Activated naive CD8-positive, alpha-beta T cell (primary cell): Measurements from ENCODE around the gene CBX6.
"Not testable (repeated sequence)": the region's sequence is repeated elsewhere in the genome, so short reads cannot be mapped to it uniquely, and the experiment has no call there.

Source experiments
- H3K27ac Mint-ChIP-seq: one replicate; pipeline ENCODE4 v1.8.0; 2021; ENCODE audit warnings: mixed read lengths
- H3K27me3 Mint-ChIP-seq: one replicate; pipeline ENCODE4 v1.8.0; 2021; ENCODE audit warnings: mixed read lengths
- H3K36me3 Mint-ChIP-seq: one replicate; pipeline ENCODE4 v1.8.0; 2021; ENCODE audit warnings: mixed read lengths
- H3K4me1 Mint-ChIP-seq: one replicate; pipeline ENCODE4 v1.8.0; 2021; ENCODE audit warnings: low read depth, mixed read lengths
- H3K4me3 Mint-ChIP-seq: one replicate; pipeline ENCODE4 v1.8.0; 2021; ENCODE audit warnings: mild to moderate bottlenecking, mixed read lengths
- H3K9me3 Mint-ChIP-seq: one replicate; pipeline ENCODE4 v1.8.0; 2021; ENCODE audit warnings: low read depth, mixed read lengths

CBX6 gene

DNA sequence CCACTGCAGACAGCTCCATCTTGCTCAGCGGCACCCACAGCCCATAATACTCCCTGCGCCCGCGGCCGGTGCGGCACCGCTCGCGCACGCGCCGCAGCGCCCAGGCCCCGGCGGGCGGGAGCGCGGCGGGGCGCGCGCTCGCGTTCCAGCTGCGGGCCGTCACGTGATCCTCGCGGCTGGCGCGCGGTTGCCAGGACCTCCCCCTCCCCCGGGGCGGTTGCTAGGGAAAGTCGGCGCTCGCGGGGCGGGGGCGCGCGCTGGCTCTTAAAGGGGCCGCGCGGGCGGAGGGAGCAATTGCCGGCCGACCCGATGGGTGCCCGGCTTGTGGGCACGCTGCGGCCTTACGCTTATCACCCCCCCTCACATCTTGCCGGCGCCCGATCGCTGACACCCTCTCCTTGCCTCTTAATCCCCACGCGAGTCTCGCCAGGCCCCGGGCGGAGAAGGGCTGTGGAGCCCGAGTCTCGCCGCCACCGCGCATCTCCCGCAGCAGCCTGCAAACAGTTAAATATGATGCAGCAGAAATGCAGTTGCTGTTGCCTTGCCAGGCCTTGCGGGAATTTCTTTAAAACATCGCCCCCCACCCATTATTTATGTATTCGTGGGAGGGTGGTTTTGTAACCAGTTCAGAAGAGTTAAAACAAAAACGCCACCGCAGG, at the start of gene CBX6:
CBX6 (minus strand) TSS at position 45 of the 659 bp plus-strand sequence; CDS start at position 19, 26 bp downstream.
- Mint-ChIP-seq H3K4me3 (peak within 1 kb of the TSS; percentile 93), H3K27me3 (no peaks in the 10 kb centered on the region), H3K9me3 (no peaks in the 10 kb centered on the region), H3K27ac (peak within 1 kb of the TSS; percentile 93), H3K4me1 (peaks cover 61% of the 10 kb centered on the region), H3K36me3 (no peaks in the 10 kb centered on the region)

DNA sequence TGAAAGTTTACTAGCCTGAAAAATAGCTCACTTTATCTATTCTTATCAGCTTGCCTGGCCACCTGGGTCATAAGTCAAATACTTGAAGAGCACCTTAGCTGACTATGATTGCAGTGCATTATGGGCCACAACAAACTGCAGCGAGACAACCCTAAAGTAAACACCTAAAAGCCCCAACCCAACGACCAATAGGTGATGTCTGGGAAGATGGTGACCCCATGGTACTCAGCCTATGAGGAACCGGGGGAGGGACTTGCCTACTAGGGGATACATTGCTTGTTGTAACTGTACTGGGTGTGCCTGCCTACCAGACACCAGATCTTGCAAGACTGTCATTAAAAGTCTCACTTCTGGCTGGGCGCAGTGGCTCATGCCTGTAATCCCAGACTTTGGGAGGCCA, 49.8 kb upstream of the CBX6 start:
- Mint-ChIP-seq H3K4me3 (no peak overlapping the region), H3K36me3 (peaks cover 2% of the 10 kb centered on the region), H3K27me3 (peaks cover 8% of the 10 kb centered on the region), H3K9me3 (no peaks in the 10 kb centered on the region), H3K4me1 (no peaks in the 10 kb centered on the region), H3K27ac (no peak overlapping the region)

DNA sequence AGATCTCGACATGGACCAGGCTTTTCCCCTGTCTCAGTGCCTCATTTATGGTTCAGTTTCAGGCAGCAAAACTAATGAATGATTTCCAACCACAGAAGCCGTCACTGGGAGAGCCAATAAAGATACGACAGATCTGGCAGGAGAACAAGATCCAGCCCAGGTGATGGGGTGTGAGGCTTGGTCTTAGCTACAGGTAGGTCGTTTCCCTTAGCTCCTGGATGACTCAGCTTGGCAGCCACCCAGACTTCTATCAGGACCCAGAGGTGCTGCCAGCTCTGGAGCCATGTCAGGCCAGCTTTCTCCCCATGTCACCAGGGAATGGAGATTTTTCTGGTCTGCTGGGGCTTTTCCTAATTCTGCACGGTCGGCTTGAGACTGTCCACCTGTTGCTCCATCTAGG, 49.1 kb upstream of the CBX6 start:
- peaks cover 2% of the 10 kb centered on the region for H3K36me3 Mint-ChIP-seq
- no peaks in the 10 kb centered on the region for H3K4me1 Mint-ChIP-seq
- H3K27me3 Mint-ChIP-seq: peaks cover 8% of the 10 kb centered on the region
- H3K9me3 Mint-ChIP-seq: no peaks in the 10 kb centered on the region
- H3K27ac Mint-ChIP-seq: no peak overlapping the region
- no peak overlapping the region for H3K4me3 Mint-ChIP-seq

DNA sequence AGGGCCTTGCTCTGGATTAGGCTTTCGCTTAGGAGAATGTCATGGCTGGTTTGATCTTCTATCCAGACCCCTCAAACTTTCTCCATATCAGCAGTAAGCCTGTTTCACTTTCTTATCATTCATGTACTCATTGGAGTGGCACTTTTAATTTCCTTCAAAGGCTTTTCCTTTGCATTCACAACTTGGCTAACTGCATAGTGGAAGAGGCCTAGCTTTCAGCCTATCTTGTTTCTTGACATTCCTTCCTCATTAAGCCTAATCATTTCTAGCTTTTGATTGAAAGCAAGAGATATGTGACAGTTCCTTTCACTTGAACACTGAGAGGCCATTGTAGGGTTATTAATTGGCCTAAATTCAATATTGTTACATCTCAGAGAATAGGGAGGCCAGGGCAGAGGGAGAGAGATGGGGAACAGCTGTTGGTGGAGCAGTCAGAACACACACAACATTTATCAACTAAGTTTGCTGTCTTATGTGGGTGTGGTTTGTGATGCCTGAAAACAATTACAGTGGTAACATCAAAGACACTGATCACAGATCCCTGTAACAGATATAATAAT, 47.7 kb upstream of the CBX6 start:
- Mint-ChIP-seq H3K9me3 (no peaks in the 10 kb centered on the region), H3K27me3 (peaks cover 9% of the 10 kb centered on the region), H3K4me1 (no peaks in the 10 kb centered on the region), H3K4me3 (no peak overlapping the region), H3K36me3 (no peaks in the 10 kb centered on the region), H3K27ac (no peak overlapping the region)

DNA sequence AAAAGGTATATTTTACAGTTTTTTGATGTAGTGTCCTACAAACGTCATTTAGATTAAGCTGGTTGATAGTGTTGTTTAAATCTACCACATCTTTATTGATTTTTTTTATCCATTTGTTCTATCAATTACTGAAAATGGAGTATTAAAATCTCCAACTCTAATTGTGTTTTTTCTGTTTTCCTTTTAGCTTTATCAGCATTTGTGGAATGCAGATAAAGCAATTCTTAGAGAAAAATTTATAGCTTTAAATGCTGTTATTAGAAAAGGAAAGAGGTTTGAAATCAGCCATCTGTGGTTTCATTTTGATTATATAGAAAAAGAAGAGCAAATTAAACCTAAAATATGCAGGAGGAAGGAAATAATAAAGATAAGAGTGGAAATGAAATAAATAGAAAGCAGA, 39.4 kb upstream of the CBX6 start:
- no peaks in the 10 kb centered on the region for H3K9me3 Mint-ChIP-seq
- H3K4me3 Mint-ChIP-seq: no peak overlapping the region
- H3K27me3 Mint-ChIP-seq: peaks cover 13% of the 10 kb centered on the region
- no peak overlapping the region for H3K27ac Mint-ChIP-seq
- H3K36me3 Mint-ChIP-seq: no peaks in the 10 kb centered on the region
- no peaks in the 10 kb centered on the region for H3K4me1 Mint-ChIP-seq

DNA sequence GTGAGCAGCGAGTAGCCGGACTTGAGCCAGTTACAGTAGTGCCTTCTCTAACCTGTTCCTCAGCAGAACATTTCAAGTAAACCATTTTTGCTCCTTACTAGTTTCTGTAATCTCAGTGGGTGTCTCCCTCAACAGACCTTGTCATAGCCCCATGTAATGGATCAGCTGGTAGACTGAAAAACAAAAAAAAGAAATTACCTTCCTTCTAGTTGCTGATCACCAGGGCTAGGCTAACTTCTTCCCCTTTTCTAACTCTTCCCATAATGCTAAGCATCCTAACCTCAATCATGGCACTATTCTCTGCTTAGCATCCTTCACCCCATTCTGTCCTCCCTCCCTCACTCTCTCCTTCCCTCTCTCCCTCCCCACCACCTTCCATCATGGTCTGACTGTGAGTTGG, 35.8 kb upstream of the CBX6 start:
- peaks cover 14% of the 10 kb centered on the region for H3K27me3 Mint-ChIP-seq
- no peaks in the 10 kb centered on the region for H3K4me1 Mint-ChIP-seq
- no peak overlapping the region for H3K27ac Mint-ChIP-seq
- H3K36me3 Mint-ChIP-seq: peaks cover 2% of the 10 kb centered on the region
- no peak overlapping the region for H3K4me3 Mint-ChIP-seq
- no peaks in the 10 kb centered on the region for H3K9me3 Mint-ChIP-seq

DNA sequence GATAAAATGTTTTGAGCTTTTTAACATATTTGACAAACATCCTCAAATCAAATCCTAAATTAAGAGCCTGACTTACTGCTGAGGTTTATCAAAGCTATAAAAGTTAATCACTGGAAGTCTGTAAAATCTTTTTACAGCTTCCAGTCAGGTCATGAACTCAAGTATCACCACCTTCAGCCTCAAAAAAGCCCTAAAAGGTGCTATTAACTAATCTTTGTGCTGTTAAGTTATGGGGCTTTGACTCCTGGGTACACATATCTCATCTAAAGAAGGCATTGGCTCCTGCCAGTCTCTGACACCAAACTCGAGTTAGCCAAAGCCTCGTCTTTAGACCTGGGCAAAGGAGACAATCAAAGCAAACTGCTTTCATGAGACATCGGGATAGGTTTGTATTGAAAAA, 34.0 kb upstream of the CBX6 start:
- no peak overlapping the region for H3K27ac Mint-ChIP-seq
- H3K36me3 Mint-ChIP-seq: peaks cover 2% of the 10 kb centered on the region
- peaks cover 12% of the 10 kb centered on the region for H3K27me3 Mint-ChIP-seq
- no peaks in the 10 kb centered on the region for H3K9me3 Mint-ChIP-seq
- no peak overlapping the region for H3K4me3 Mint-ChIP-seq
- H3K4me1 Mint-ChIP-seq: peaks cover 9% of the 10 kb centered on the region

DNA sequence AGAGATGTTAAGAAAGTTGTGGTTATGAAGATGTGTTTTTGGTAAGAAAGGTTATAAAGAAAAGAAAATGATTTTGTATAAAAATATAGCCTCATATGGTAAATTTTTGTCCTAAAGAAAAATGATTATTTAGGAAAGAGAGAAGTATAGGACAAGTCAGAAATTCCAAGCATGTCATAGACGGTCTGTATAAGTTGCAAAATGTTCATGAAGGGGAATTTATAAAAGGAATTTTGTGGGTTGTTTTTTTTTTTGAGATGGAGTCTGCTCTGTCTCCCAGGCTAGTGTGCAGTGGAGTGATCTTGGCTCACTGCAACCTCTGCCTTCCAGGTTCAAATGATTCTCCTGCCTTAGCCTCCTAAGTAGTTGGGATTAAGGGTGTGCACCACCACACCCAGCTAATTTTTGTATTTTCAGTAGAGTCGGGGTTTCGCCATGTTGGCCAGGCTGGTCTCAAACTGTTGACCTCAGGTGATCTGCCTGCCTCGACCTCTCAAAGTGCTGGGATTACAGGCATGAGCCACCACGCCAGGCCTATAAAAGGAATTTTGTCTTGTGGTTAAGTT, 32.1 kb upstream of the CBX6 start:
- H3K9me3 Mint-ChIP-seq, H3K27me3 Mint-ChIP-seq, H3K36me3 Mint-ChIP-seq, H3K4me3 Mint-ChIP-seq, H3K27ac Mint-ChIP-seq: not testable (repeated sequence)
- H3K4me1 Mint-ChIP-seq: peaks cover 15% of the 10 kb centered on the region

DNA sequence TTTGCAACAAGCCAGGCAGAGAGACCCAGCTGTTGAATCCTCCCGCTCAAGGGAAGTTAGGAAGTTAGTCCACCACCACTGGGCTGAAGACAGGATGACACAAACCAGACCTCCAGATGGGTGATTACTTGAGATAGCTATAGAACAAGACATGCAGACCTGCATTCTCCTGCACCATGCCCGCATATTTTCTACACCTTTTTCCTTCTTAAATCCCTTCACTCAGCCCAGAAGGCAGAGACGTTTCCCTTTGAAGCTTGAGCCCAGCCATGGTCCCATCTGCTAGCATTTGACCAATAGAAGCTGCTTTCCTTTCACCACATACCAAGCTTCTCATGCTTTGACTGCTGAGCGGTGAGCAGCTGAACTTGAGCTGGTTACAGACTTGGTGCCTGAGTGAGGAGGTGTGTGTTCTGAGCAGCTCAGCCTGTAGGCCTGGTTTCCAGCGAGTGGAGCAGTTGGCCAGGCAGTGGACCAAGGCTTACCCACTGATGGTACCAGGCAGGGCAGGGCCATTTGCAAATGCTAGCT, 29.2 kb upstream of the CBX6 start:
- Mint-ChIP-seq H3K36me3 (peaks cover 2% of the 10 kb centered on the region), H3K27me3 (peaks cover 4% of the 10 kb centered on the region), H3K4me1 (peaks cover 15% of the 10 kb centered on the region), H3K27ac (no peak overlapping the region), H3K9me3 (no peaks in the 10 kb centered on the region), H3K4me3 (no peak overlapping the region)

DNA sequence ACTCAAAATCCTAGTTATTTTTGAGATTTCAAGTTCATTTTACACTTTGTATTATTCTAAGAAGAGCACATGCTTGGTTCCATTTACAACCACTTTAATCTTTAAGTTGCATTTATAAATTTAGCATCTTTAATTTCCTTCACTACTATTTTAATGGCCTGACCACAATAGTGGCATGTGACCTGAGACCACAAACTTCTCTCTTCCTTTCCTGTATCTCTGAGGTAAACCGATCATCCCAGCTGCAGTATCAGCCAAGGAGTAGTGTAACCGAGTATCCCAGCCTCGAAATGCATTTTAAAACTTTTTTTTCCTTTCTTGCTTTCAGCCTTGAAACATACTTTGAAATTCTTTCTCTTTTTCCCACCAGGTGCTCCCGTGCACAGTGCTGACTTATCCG, 28.7 kb upstream of the CBX6 start:
- Mint-ChIP-seq H3K27ac (no peak overlapping the region), H3K4me1 (peaks cover 15% of the 10 kb centered on the region), H3K27me3 (peaks cover 4% of the 10 kb centered on the region), H3K36me3 (peaks cover 2% of the 10 kb centered on the region), H3K4me3 (no peak overlapping the region), H3K9me3 (no peaks in the 10 kb centered on the region)

DNA sequence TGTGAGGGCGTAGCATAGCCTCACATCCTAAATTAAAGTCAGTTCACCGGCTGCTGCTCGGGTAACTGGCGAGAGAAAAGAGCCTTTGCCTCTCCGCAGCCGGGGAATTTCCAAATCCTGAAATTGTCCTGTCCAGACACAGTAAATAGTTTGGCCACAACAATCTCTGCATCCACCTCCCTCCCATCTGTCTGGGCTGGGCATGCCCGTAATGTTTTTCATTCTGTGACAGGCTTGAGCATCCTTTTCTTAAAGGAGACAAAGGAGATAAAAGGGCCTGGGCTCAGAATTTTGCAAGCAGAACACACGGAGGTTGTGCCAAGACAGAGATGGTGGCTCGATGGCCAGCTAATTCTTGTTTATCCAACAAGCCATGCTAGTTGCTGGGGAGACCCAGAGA, 19.2 kb upstream of the CBX6 start:
- H3K4me1 Mint-ChIP-seq: no peaks in the 10 kb centered on the region
- H3K9me3 Mint-ChIP-seq: no peaks in the 10 kb centered on the region
- H3K27me3 Mint-ChIP-seq: peaks cover 3% of the 10 kb centered on the region
- H3K36me3 Mint-ChIP-seq: no peaks in the 10 kb centered on the region
- H3K27ac Mint-ChIP-seq: no peak overlapping the region
- H3K4me3 Mint-ChIP-seq: no peak overlapping the region

DNA sequence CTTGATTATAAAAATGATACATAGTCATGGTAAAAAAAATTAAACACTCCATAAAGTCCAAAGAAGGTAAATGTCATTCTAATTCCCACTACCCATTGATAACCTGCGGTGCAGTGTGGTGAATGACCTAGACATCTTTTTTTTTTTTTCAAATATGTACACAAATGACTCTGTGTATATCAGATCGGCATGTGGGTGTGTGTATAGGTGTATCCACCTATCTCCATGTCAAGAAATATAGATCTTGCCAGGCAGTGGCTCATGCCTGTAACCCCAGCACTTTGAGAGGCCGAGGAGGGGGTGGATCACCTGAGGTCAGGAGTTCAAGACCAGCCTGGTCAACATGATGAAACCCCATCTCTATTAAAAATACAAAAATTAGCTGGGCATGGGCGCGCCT, 18.4 kb upstream of the CBX6 start:
- no peaks in the 10 kb centered on the region for H3K9me3 Mint-ChIP-seq
- no peaks in the 10 kb centered on the region for H3K36me3 Mint-ChIP-seq
- no peaks in the 10 kb centered on the region for H3K4me1 Mint-ChIP-seq
- H3K27me3 Mint-ChIP-seq: peaks cover 3% of the 10 kb centered on the region
- no peak overlapping the region for H3K4me3 Mint-ChIP-seq
- H3K27ac Mint-ChIP-seq: no peak overlapping the region

DNA sequence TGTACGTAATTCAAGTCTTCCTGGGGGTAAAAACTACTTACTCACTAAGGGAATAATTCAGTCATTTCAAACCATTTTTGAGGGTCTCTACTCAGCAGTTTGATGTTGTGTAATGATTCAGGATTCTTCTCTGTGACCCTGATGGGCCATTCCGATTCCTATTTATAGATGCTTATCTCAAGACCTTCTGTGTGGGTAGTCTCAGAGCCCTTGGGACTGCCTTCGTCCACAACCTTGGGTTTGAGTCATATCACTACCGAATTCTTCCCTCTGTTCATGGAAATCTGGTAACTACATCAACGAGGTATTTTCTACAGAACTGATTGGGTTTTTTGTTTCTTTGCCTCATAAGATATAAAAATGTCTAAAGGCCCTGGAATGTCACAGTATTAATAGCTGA, 14.3 kb upstream of the CBX6 start:
- Mint-ChIP-seq H3K4me1 (peaks cover 23% of the 10 kb centered on the region), H3K36me3 (no peaks in the 10 kb centered on the region), H3K9me3 (no peaks in the 10 kb centered on the region), H3K27me3 (no peaks in the 10 kb centered on the region), H3K27ac (no peak overlapping the region), H3K4me3 (no peak overlapping the region)

DNA sequence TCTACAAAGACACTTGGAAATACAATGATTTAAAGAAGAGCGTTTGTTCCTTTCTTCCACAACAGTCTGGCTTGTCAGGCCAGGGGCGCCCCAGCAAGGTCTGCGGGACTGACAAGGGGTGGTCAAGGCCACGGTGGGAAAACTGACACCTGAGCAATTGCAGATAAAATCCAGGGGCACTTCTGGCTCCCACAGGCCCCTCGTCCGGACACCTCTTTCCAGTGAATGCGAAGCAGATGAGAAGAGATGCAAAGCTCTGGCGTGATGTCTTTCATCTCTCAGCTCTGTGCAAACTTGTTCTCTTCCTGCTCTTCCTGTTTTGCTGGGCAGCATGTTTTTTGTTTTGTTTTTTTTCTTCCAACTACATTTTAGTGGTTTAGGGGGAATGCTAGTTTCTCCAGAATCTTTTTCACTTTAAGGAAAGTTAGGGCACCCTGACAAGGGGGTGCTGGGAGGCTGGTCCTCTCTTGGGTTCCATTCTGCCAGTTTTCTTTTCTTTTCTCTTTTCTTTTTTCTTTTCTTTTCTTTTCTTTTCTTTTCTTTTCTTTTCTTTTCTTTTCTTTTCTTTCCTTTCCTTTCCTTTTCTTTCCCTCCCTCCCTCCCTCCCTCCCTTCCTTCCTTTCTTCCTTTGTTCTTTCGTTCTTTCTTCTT, 11.1 kb upstream of the CBX6 start:
- Mint-ChIP-seq H3K9me3 (no peaks in the 10 kb centered on the region), H3K36me3 (no peaks in the 10 kb centered on the region), H3K27me3 (no peaks in the 10 kb centered on the region), H3K4me3 (peak overlapping the region; percentile 56), H3K27ac (peak overlapping the region; percentile 64), H3K4me1 (peaks cover 24% of the 10 kb centered on the region)
